Measurements from ENCODE around the gene TCF23. TPM values are rescaled to one million over a fixed set of nuclear protein-coding genes. Genes with fewer than 3 reads are reported as not detected.
A peak's percentile ranks its signal among the peaks of the same experiment; 100 is the strongest.

Gene TCF23
- total RNA-seq, 6 experiments from 2014 or later: not detected

DNA sequence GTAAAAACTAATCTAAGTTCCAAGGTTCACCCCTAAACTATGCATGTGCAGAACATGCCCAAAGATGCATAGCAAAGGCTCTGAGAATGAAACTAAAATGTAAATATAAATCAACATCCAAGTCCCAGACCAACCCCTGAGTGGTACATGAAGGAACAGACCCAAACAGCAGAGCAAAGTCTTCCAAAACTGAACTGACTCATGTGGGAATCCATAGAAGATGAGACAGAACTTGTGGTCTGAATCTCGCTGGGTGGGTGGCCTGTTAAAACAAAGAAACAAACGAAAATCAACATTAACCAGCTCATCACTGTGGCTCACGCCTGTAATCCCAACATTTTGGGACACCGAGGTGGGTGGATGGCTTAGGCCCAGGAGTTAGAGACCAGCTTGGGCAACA, 33.5 kb downstream of the TCF23 start:
- Mint-ChIP-seq H3K9me3 (no peaks in the 10 kb centered on the region), H3K27me3 (ENCODE audit: insufficient read depth) (peaks cover 7% of the 10 kb centered on the region), H3K4me1 (ENCODE audit: low read depth) (peaks cover 64% of the 10 kb centered on the region), H3K36me3 (ENCODE audit: low read depth) (no peaks in the 10 kb centered on the region), H3K27ac (peak overlapping the region; percentile 27), H3K4me3 (no peak overlapping the region)
- DNase-seq: peak; percentile 16
- TF ChIP-seq, protein P1, sequence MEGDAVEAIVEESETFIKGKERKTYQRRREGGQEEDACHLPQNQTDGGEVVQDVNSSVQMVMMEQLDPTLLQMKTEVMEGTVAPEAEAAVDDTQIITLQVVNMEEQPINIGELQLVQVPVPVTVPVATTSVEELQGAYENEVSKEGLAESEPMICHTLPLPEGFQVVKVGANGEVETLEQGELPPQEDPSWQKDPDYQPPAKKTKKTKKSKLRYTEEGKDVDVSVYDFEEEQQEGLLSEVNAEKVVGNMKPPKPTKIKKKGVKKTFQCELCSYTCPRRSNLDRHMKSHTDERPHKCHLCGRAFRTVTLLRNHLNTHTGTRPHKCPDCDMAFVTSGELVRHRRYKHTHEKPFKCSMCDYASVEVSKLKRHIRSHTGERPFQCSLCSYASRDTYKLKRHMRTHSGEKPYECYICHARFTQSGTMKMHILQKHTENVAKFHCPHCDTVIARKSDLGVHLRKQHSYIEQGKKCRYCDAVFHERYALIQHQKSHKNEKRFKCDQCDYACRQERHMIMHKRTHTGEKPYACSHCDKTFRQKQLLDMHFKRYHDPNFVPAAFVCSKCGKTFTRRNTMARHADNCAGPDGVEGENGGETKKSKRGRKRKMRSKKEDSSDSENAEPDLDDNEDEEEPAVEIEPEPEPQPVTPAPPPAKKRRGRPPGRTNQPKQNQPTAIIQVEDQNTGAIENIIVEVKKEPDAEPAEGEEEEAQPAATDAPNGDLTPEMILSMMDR (IDR thresholded peaks at IDR 0.05): no peak

DNA sequence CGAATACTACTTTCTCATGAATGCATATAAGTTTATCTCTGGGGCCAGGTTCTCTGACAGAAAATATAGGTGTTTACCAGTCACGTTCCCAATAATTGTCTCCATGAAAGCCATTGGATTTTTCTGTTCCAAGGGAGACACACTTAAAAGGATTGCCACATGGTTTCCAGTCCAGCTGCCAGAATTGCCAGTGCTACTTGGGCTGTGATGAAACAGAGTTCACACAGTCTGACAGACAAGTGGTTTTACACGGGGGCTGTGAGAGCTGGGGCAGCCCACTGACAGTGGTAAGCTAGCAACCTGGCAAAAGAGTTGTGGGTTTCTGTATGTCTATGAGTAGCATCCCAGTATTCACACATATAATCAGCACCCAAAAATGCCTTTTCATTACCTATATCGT, 35.3 kb downstream of the TCF23 start:
- TF ChIP-seq, protein P1 (IDR thresholded peaks at IDR 0.05): no peak
- no peak overlapping the region for H3K4me3 Mint-ChIP-seq
- no peaks in the 10 kb centered on the region for H3K9me3 Mint-ChIP-seq
- H3K4me1 Mint-ChIP-seq (ENCODE audit: low read depth): peaks cover 64% of the 10 kb centered on the region
- H3K27me3 Mint-ChIP-seq (ENCODE audit: insufficient read depth): peaks cover 6% of the 10 kb centered on the region
- no peaks in the 10 kb centered on the region for H3K36me3 Mint-ChIP-seq (ENCODE audit: low read depth)
- no peak overlapping the region for H3K27ac Mint-ChIP-seq
- DNase-seq: no peak

DNA sequence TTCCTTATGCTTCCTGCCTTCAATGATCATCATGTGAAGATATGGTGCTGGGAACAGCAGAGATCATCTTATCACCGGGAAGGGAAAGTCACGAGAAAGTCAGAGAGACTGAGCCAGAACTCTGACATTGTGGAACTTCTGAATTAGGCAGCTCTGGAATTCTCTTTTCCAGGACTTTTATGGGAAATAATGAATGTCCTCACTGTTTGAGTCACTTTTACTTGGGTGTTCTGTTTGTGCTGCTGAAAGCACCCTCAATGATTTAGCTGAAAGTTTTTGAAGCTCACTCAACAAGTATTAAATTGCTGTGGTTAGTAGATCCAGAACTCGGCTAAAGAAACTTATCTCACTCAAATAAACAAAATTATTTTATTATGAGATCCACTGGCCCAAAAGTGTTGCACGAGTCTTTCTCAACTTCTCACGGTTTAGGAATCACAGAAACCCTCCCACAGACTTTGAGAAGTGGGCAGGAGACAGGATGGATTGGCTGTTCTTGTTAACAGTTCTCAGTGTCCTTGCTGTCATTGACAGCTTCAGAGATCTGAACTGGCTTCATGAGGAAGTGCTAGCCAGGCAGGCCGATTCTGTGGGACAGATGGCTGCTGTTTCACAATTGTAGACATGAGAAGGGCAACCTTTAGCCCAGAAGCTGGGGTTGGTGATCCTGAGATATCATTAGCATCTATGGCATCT, 36.7 kb downstream of the TCF23 start:
- peaks cover 12% of the 10 kb centered on the region for H3K27me3 Mint-ChIP-seq (ENCODE audit: insufficient read depth)
- H3K4me1 Mint-ChIP-seq (ENCODE audit: low read depth): peaks cover 50% of the 10 kb centered on the region
- TF ChIP-seq, protein P1 (IDR thresholded peaks at IDR 0.05): no peak
- H3K9me3 Mint-ChIP-seq: no peaks in the 10 kb centered on the region
- peak overlapping the region; percentile 20 for H3K4me3 Mint-ChIP-seq
- DNase-seq: peak; percentile 47
- no peaks in the 10 kb centered on the region for H3K36me3 Mint-ChIP-seq (ENCODE audit: low read depth)
- H3K27ac Mint-ChIP-seq: peak overlapping the region; percentile 67

DNA sequence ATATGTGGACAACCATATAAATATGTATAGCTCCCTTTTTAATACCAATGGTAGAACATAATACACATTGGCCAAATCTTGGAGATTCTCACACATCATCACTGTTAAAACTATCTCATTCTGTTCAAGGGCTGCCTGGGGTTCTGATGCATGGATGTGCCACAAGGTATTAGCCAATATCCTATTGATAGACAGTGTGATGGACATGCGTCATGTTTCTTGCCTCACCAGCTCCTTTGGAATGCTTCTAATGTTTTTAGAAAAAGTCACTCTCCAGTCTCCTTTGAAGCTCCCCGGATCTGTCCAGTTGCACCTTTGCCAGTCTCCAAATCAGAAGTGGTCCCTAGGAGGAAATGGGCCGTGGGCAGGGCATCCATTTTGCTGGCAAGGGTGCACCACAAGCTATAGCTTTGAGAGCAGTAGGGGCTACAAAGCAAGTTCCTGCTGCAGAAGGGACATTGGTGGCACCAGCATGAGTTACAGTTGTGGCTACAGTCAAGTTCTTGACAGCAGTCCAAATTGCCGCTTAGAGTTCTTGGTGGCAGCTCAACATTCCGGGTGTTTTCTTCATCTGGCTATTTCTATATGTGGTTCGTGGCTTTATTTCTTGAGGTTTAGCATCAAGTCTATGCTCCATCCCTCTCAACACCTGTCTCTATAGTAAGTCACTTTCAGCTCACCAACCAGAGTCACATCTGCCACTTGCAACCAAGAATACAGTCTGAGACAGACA, 38.0 kb downstream of the TCF23 start:
- Mint-ChIP-seq H3K27ac (no peak overlapping the region), H3K4me3 (no peak overlapping the region), H3K4me1 (ENCODE audit: low read depth) (peaks cover 39% of the 10 kb centered on the region), H3K36me3 (ENCODE audit: low read depth) (no peaks in the 10 kb centered on the region), H3K27me3 (ENCODE audit: insufficient read depth) (peaks cover 12% of the 10 kb centered on the region), H3K9me3 (no peaks in the 10 kb centered on the region)
- TF ChIP-seq, protein P1 (IDR thresholded peaks at IDR 0.05): no peak
- DNase-seq: no peak

DNA sequence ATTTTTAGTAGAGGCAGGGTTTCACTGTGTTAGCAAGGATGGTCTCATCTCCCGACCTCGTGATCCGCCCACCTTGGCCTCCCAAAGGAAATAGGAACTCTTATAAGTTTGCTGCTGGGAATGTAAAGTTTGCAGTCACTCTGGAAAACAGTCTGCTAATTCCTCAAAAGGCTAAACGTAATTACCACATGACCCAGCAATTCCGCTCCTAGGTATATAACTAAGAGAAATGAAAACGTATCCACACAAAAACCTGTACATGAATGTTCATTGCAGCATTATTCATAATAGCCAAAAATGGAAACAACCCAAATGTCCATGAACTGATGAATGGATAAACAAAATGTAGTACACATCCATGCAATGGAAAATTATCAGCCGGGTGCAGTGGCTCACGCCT, 41.2 kb downstream of the TCF23 start:
- no peaks in the 10 kb centered on the region for H3K9me3 Mint-ChIP-seq
- peaks cover 10% of the 10 kb centered on the region for H3K4me1 Mint-ChIP-seq (ENCODE audit: low read depth)
- no peak for DNase-seq
- no peaks in the 10 kb centered on the region for H3K36me3 Mint-ChIP-seq (ENCODE audit: low read depth)
- H3K4me3 Mint-ChIP-seq: no peak overlapping the region
- peaks cover 12% of the 10 kb centered on the region for H3K27me3 Mint-ChIP-seq (ENCODE audit: insufficient read depth)
- H3K27ac Mint-ChIP-seq: no peak overlapping the region
- TF ChIP-seq, protein P1 (IDR thresholded peaks at IDR 0.05): no peak
